IMR-90 (cell line): ENCODE results near the gene DYSF. TPM values are rescaled to one million over a fixed set of nuclear protein-coding genes. Genes with fewer than 3 reads are reported as not detected.

ENCODE experiments used
- ATAC-seq: fragments of 200-7000 bp; cut with Tn5 transposase; 2 replicates; pipeline ENCODE4 v1.9.1; 2020; ENCODE audit warnings: low read depth, mild to moderate bottlenecking, moderate library complexity
- BruUV-seq: library from RNA; stranded (reverse); fragments of 400-500 nt; replicated peaks from 2 replicates; lab custom pipeline; 2021; lab: Mats Ljungman, UMichigan
- CTCF ChIA-PET: fragments of 300-600 bp; formaldehyde crosslinking; extraction: SDS; loops from one replicate; lab custom pipeline; 2021; ENCODE audit warnings: antibody characterized with exemption; lab: Yijun Ruan, JAX
- POLR2A ChIA-PET: fragments of 300-600 bp; sonication (Branson Sonifier 250); formaldehyde crosslinking; loops from one replicate; lab custom pipeline; 2022; ENCODE audit warnings: antibody characterized with exemption; ENCODE audit not compliant: unreplicated experiment; lab: Charles Lee
- DNase-seq: peaks from one replicate; pipeline ENCODE4 v3.0.0; 2013
- H2AFZ ChIP-seq: replicated peaks from 2 replicates; pipeline ENCODE3; 2013; ENCODE audit warnings: low read length, mild to moderate bottlenecking; ENCODE audit not compliant: poor library complexity
- H2AK5ac ChIP-seq: 2 replicates; pipeline ENCODE4 v1.6.1; 2013; ENCODE audit warnings: low read depth, low read length, inconsistent platforms
- H2AK9ac ChIP-seq: replicated peaks from 2 replicates; pipeline ENCODE3; 2013; ENCODE audit warnings: mild to moderate bottlenecking, low read depth, low read length, moderate library complexity; ENCODE audit not compliant: poor library complexity
- H2BK120ac ChIP-seq: 2 replicates; pipeline ENCODE4 v1.6.1; 2013; ENCODE audit warnings: low read depth, low read length, inconsistent platforms
- H2BK15ac ChIP-seq: 3 replicates; pipeline ENCODE4 v1.6.1; 2013; ENCODE audit warnings: low read depth, low read length, inconsistent platforms
- H2BK20ac ChIP-seq: 2 replicates; pipeline ENCODE4 v1.6.1; 2013; ENCODE audit warnings: low read depth, mild to moderate bottlenecking, inconsistent platforms, low read length, moderate library complexity
- H2BK5ac ChIP-seq: 2 replicates; pipeline ENCODE4 v1.6.1; 2013; ENCODE audit warnings: mild to moderate bottlenecking, low read depth, low read length, inconsistent platforms; ENCODE audit not compliant: poor library complexity, severe bottlenecking
- H3K14ac ChIP-seq: replicated peaks from 2 replicates; pipeline ENCODE4 v1.6.1; 2013; ENCODE audit warnings: low read depth, low read length, inconsistent platforms
- H3K18ac ChIP-seq: 2 replicates; pipeline ENCODE4 v1.6.1; 2013; ENCODE audit warnings: low read depth, low read length, control low read depth
- H3K23ac ChIP-seq: 2 replicates; pipeline ENCODE4 v1.6.1; 2013; ENCODE audit warnings: low read depth, low read length, inconsistent platforms
- H3K27ac ChIP-seq: 2 replicates; pipeline ENCODE4 v1.5.1; 2013; ENCODE audit warnings: mild to moderate bottlenecking, control low read depth, low read length; ENCODE audit not compliant: insufficient read depth
- H3K27me3 ChIP-seq: 2 replicates; pipeline ENCODE4 v1.6.1; 2013; ENCODE audit warnings: low read length; ENCODE audit not compliant: control insufficient read depth, insufficient read depth
- H3K36me3 ChIP-seq: 2 replicates; pipeline ENCODE4 v1.6.1; 2013; ENCODE audit warnings: low read length, mixed read lengths; ENCODE audit not compliant: control insufficient read depth, insufficient read depth
- H3K4ac ChIP-seq: 2 replicates; pipeline ENCODE4 v1.6.1; 2013; ENCODE audit warnings: low read depth, low read length, inconsistent platforms
- H3K4me1 ChIP-seq: 2 replicates; pipeline ENCODE4 v1.6.1; 2013; ENCODE audit warnings: low read length, mixed read lengths; ENCODE audit not compliant: control insufficient read depth, insufficient read depth
- H3K4me2 ChIP-seq: 2 replicates; pipeline ENCODE4 v1.6.1; 2013; ENCODE audit warnings: low read depth, mild to moderate bottlenecking, control low read depth, low read length, moderate library complexity
- H3K4me3 ChIP-seq: 2 replicates; pipeline ENCODE4 v1.5.1; 2013; ENCODE audit warnings: low read depth, mild to moderate bottlenecking, control low read depth, low read length, moderate library complexity; ENCODE audit not compliant: insufficient read depth
- H3K56ac ChIP-seq: 2 replicates; pipeline ENCODE4 v1.6.1; 2013; ENCODE audit warnings: low read length, inconsistent platforms; ENCODE audit not compliant: insufficient read depth; ENCODE audit errors: extremely low read depth
- H3K79me1 ChIP-seq, 2 experiments: 2 replicates each; pipeline ENCODE4 v1.6.1; 2013; ENCODE audit warnings: low read length in 2 of 2, inconsistent platforms in 1 of 2, low read depth in 1 of 2
- H3K9ac ChIP-seq: 2 replicates; pipeline ENCODE4 v1.6.1; 2013; ENCODE audit warnings: low read depth, low read length, control low read depth
- H3K9me1 ChIP-seq: 2 replicates; pipeline ENCODE4 v1.6.1; 2013; ENCODE audit warnings: low read length, inconsistent platforms; ENCODE audit not compliant: insufficient read depth
- H3K9me3 ChIP-seq: 2 replicates; pipeline ENCODE4 v1.6.1; 2013; ENCODE audit warnings: low read length; ENCODE audit not compliant: control insufficient read depth, insufficient read depth
- H4K20me1 ChIP-seq: 2 replicates; pipeline ENCODE4 v1.6.1; 2013; ENCODE audit warnings: low read length, inconsistent platforms; ENCODE audit not compliant: insufficient read depth
- H4K5ac ChIP-seq: 2 replicates; pipeline ENCODE4 v1.6.1; 2013; ENCODE audit warnings: mild to moderate bottlenecking, low read depth, low read length, control low read depth
- H4K8ac ChIP-seq, 2 experiments: 2 replicates each; pipeline ENCODE4 v1.6.1; 2013; ENCODE audit warnings: low read depth in 2 of 2, low read length in 2 of 2, control low read depth in 1 of 2, inconsistent platforms in 1 of 2
- H4K91ac ChIP-seq: 2 replicates; pipeline ENCODE4 v1.6.1; 2013; ENCODE audit warnings: low read depth, low read length, inconsistent platforms; ENCODE audit not compliant: insufficient read depth
- BHLHE40 ChIP-seq: fragments of 150-350 bp; IDR thresholded peaks from 2 replicates; pipeline ENCODE4 v1.6.1; 2016; ENCODE audit warnings: mild to moderate bottlenecking, low read depth, low read length
- FOS ChIP-seq: fragments of 150-350 bp; IDR thresholded peaks from 2 replicates; pipeline ENCODE4 v1.6.1; 2016; ENCODE audit warnings: low read depth, low read length
- MAZ ChIP-seq: IDR thresholded peaks from 2 replicates; pipeline ENCODE4 v1.6.1; 2012; ENCODE audit warnings: low read depth, mild to moderate bottlenecking, low read length, improper control_type of control experiment, moderate library complexity, borderline replicate concordance
- NFE2L2 ChIP-seq: fragments of 150-350 bp; IDR thresholded peaks from 2 replicates; pipeline ENCODE4 v1.6.1; 2016; ENCODE audit warnings: low read depth, mild to moderate bottlenecking, low read length
- POLR2A ChIP-seq: IDR thresholded peaks from 2 replicates; pipeline ENCODE4 v1.6.1; 2012; ENCODE audit warnings: mild to moderate bottlenecking, low read depth, low read length
- RCOR1 ChIP-seq: IDR thresholded peaks from 2 replicates; pipeline ENCODE4 v1.6.1; 2012; ENCODE audit warnings: mild to moderate bottlenecking, low read length, improper control_type of control experiment; ENCODE audit not compliant: insufficient replicate concordance
- WGBS, 2 experiments: methylation state at CpG; one replicate each; pipeline versions ENCODE4 v1.1.5 to v1.1.7; 2013; ENCODE audit warnings: missing lambda C conversion rate in 2 of 2; ENCODE audit not compliant: insufficient read length in 1 of 2; ENCODE audit errors: extremely low coverage in 2 of 2; 5-methylcytosine and 5-hydroxymethylcytosine counted together
- dilution Hi-C: fragments of 300-500 bp; cut with HindIII; formaldehyde crosslinking; loops from one replicate; pipeline ENCODE4 v1.14.3; 2018; ENCODE audit warnings: low sequenced_read_pairs; ENCODE audit not compliant: unreplicated experiment
- in situ Hi-C: fragments of 300-500 bp; cut with MboI; formaldehyde crosslinking; loops from 3 replicates; pipeline ENCODE4 v1.14.3; 2019; ENCODE audit warnings: low sequenced_read_pairs, inconsistent platforms, mixed read lengths
- intact Hi-C: fragments of 100-400 bp; cut with micrococcal nuclease; formaldehyde crosslinking; loops from 2 replicates; pipeline ENCODE4 v1.10.0; 2022
- polyA plus RNA-seq, 3 experiments: library from polyadenylated mRNA; depleted of rRNA; stranded (reverse); fragments of >200 nt; gene quantifications; 2 replicates each; pipeline ENCODE4 v1.2.3, GENCODE V29; 2012; ENCODE audit warnings: low replicate concordance in 1 of 3
- total RNA-seq: library from RNA; depleted of rRNA; stranded (reverse); fragments of >200 nt; gene quantifications from 2 replicates; pipeline ENCODE4 v1.2.3, GENCODE V29; 2012

Gene DYSF
- total and polyA plus RNA-seq, 2 of the 4 experiments (the other 2 are of a cell fraction): 0.09 to 0.18 TPM

DNA sequence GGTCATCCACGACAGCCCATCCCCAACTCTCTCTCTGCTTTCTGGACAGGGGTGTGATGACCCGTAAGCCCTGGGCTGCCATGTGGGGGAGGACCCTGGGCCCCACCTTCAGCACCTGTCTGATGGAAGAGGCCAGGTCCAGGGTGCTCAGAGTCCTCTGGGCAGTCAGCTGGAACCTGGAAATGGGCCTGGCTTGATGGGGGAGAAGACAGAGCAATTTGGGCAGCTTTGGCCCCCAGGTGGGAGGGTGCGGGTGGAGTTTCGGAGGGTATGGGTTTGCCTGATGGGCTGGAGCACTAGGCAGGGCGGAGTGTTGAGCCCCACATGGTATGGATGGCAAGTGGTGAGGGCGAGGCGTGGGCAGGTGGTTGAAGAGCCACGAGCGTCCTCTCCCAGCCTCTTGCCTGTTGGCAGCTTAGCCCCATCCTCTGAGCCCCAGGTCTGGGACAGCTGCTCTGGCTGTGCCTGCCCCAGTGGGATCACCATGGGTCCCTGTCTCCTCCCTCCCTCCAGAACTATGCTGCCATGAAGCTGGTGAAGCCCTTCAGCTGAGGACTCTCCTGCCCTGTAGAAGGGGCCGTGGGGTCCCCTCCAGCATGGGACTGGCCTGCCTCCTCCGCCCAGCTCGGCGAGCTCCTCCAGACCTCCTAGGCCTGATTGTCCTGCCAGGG is 232.7 kb downstream of the DYSF start:
- intact Hi-C loops (no loop called here), in situ Hi-C loops (no loop called here), dilution Hi-C loops (no loop called here)
- no peak overlapping the region for H3K18ac ChIP-seq
- no peak overlapping the region for H3K4me2 ChIP-seq
- H2AK9ac ChIP-seq: no peak overlapping the region
- POLR2A ChIA-PET: no interaction called here
- H4K5ac ChIP-seq: no peak overlapping the region
- peaks cover 28% of the 10 kb centered on the region for H3K27me3 ChIP-seq
- no TSS peak for BruUV-seq
- no peak overlapping the region for H2AK5ac ChIP-seq
- no peak overlapping the region for H3K23ac ChIP-seq
- no peak overlapping the region for H3K4me3 ChIP-seq
- H2BK20ac ChIP-seq: no peak overlapping the region
- no peak overlapping the region for H3K14ac ChIP-seq
- no peak overlapping the region for H2AFZ ChIP-seq
- H3K4me1 ChIP-seq: no peaks in the 10 kb centered on the region
- no peaks in the 10 kb centered on the region for H3K9me1 ChIP-seq
- H4K91ac ChIP-seq: no peak overlapping the region
- H3K9me3 ChIP-seq: no peaks in the 10 kb centered on the region
- H3K36me3 ChIP-seq: no peaks in the 10 kb centered on the region
- no peaks in the 10 kb centered on the region for H3K79me1 ChIP-seq
- WGBS, 2 experiments: 80% methylated on average over 2 of the region's 13 CpGs; no CpG with 5 or more reads in 1 of the 2 experiments
- H4K20me1 ChIP-seq: no peaks in the 10 kb centered on the region
- ATAC-seq: no peak
- no peak overlapping the region for H3K27ac ChIP-seq
- no peak overlapping the region for H3K56ac ChIP-seq
- H2BK120ac ChIP-seq: no peak overlapping the region
- CTCF ChIA-PET: no interaction called here
- no peak overlapping the region for H4K8ac ChIP-seq
- no peak overlapping the region for H2BK15ac ChIP-seq
- no peak overlapping the region for H3K9ac ChIP-seq
- H2BK5ac ChIP-seq: no peak overlapping the region
- TF ChIP-seq NFE2L2 (no peak), BHLHE40 (no peak), POLR2A (no peak), MAZ (no peak), FOS (no peak), RCOR1 (no peak)
- no peak overlapping the region for H3K4ac ChIP-seq
- no peak for DNase-seq
